A549 (cell line): ENCODE data around the gene PPP2R2C. TPM values are rescaled to one million over a fixed set of nuclear protein-coding genes. Genes with fewer than 3 reads are reported as not detected.
A peak's percentile ranks its signal among the peaks of the same experiment; 100 is the strongest.

Experiments used
- ATAC-seq, 2 experiments: fragments of 200-7000 bp in 1 of 2; fragments of >200 bp in 1 of 2; cut with Nextera tagmentation in 1 of 2; cut with Tn5 transposase in 1 of 2; 3 replicates each; pipeline versions ENCODE4 v1.8.0 to v1.9.1; 2018 to 2020; ENCODE audit warnings: mild to moderate bottlenecking in 1 of 2, moderate library complexity in 1 of 2
- CTCF ChIA-PET: fragments of 300-600 bp; sonication (Branson Sonifier 250); formaldehyde crosslinking; extraction: SDS; loops from one replicate; lab custom pipeline; 2021; ENCODE audit warnings: antibody characterized with exemption, inconsistent platforms; lab: Yijun Ruan, JAX
- POLR2A ChIA-PET: fragments of 350-600 bp; formaldehyde crosslinking; extraction: SDS; loops from one replicate; lab custom pipeline; 2021; ENCODE audit warnings: antibody characterized with exemption, inconsistent platforms; lab: Yijun Ruan, JAX
- DNase-seq, 2 experiments: peaks; one replicate each; pipeline versions ENCODE4 v3.0.0 to v3.0.0-alpha.2; 2011 to 2016; ENCODE audit warnings: low read depth in 1 of 2, low spot score in 1 of 2
- FAIRE-seq: peaks from 2 replicates; lab custom pipeline; 2011; peaks lifted over from hg19 to GRCh38; lab: Jason Lieb, UNC
- H3K27ac ChIP-seq, 2 experiments: fragments of >200 bp; sonication (Bioruptor Twin); formaldehyde crosslinking; 3 replicates each; pipeline ENCODE4 v1.5.1; 2016 to 2017
- H3K4me1 ChIP-seq: fragments of >200 bp; sonication (Bioruptor Twin); formaldehyde crosslinking; 3 replicates; pipeline ENCODE4 v1.6.1; 2016
- H3K4me2 ChIP-seq: fragments of >200 bp; sonication (Bioruptor Twin); formaldehyde crosslinking; 3 replicates; pipeline ENCODE4 v1.6.1; 2016
- H3K4me3 ChIP-seq: fragments of >200 bp; sonication (Bioruptor Twin); formaldehyde crosslinking; 3 replicates; pipeline ENCODE4 v1.5.1; 2016
- H3K9me3 ChIP-seq: fragments of >200 bp; sonication (Bioruptor Twin); formaldehyde crosslinking; 3 replicates; pipeline ENCODE4 v1.6.1; 2016
- BCL3 ChIP-seq: fragments of >200 bp; sonication (Bioruptor Twin); formaldehyde crosslinking; IDR thresholded peaks from 3 replicates; pipeline ENCODE4 v1.6.1; 2016
- BHLHE40 ChIP-seq: IDR thresholded peaks from 2 replicates; pipeline ENCODE4 v1.6.1; 2012; ENCODE audit warnings: low read depth, low read length, inconsistent platforms
- CHD2 ChIP-seq: fragments of 150-350 bp; IDR thresholded peaks from 2 replicates; pipeline ENCODE4 v1.6.1; 2014; ENCODE audit warnings: low read length; ENCODE audit not compliant: partially characterized antibody
- CTCF ChIP-seq: fragments of >200 bp; sonication (Bioruptor Twin); formaldehyde crosslinking; IDR thresholded peaks from 3 replicates; pipeline ENCODE4 v1.5.1; 2016
- EHF ChIP-seq: fragments of 250-450 bp; sonication (Bioruptor Pico); IDR thresholded peaks from 2 replicates; pipeline ENCODE4 v1.5.0; 2020; ENCODE audit warnings: mild to moderate bottlenecking
- EHMT2 ChIP-seq: fragments of 200-600 bp; sonication (generic); IDR thresholded peaks from 2 replicates; pipeline ENCODE4 v1.6.1; 2016; ENCODE audit warnings: antibody characterized with exemption, low read depth, mild to moderate bottlenecking, moderate library complexity
- EP300 ChIP-seq, 2 experiments: fragments of >200 bp; sonication (Bioruptor Twin); formaldehyde crosslinking; IDR thresholded peaks; 2 replicates in 1 of 2; 3 replicates in 1 of 2; pipeline ENCODE4 v1.6.1; 2016 to 2017
- HES2 ChIP-seq: fragments of >200 bp; sonication (Bioruptor Twin); formaldehyde crosslinking; IDR thresholded peaks from 2 replicates; pipeline ENCODE4 v1.6.1; 2016
- HMGXB4 ChIP-seq: fragments of 250-450 bp; sonication (Bioruptor Pico); IDR thresholded peaks from 2 replicates; pipeline ENCODE4 v1.5.0; 2021; ENCODE audit warnings: mild to moderate bottlenecking, moderate library complexity, borderline replicate concordance
- HOXB13 ChIP-seq: fragments of 250-450 bp; sonication (Bioruptor Pico); IDR thresholded peaks from 2 replicates; pipeline ENCODE4 v1.5.0; 2020; ENCODE audit warnings: low read depth, mild to moderate bottlenecking, moderate library complexity
- JUNB ChIP-seq: fragments of >200 bp; sonication (Bioruptor Twin); formaldehyde crosslinking; IDR thresholded peaks from 2 replicates; pipeline ENCODE4 v1.6.1; 2016
- KDM1A ChIP-seq: fragments of 200-600 bp; sonication (generic); IDR thresholded peaks from 2 replicates; pipeline ENCODE4 v1.6.1; 2016; ENCODE audit warnings: low read depth, mild to moderate bottlenecking
- PHF8 ChIP-seq: fragments of 200-600 bp; sonication (generic); IDR thresholded peaks from 2 replicates; pipeline ENCODE4 v1.6.1; 2016; ENCODE audit warnings: low read depth, mild to moderate bottlenecking, antibody characterized with exemption, moderate library complexity, borderline replicate concordance
- POLR2AphosphoS2 ChIP-seq: conservative IDR thresholded peaks from 2 replicates; pipeline ENCODE4 v1.6.1; 2012; ENCODE audit warnings: low read length, improper control_type of control experiment, inconsistent platforms
- RARB ChIP-seq: fragments of 250-450 bp; sonication (Bioruptor Pico); IDR thresholded peaks from 2 replicates; pipeline ENCODE4 v1.8.0; 2021; ENCODE audit warnings: mild to moderate bottlenecking, moderate library complexity
- RFX5 ChIP-seq: fragments of 450-650 bp; IDR thresholded peaks from 2 replicates; pipeline ENCODE4 v1.7.1; 2014; ENCODE audit warnings: antibody characterized with exemption, mild to moderate bottlenecking, moderate library complexity
- SMC3 ChIP-seq: fragments of >200 bp; sonication (Bioruptor Twin); formaldehyde crosslinking; IDR thresholded peaks from 3 replicates; pipeline ENCODE4 v1.6.1; 2018; ENCODE audit warnings: inconsistent platforms
- TFCP2L1 ChIP-seq: fragments of 250-450 bp; sonication (Bioruptor Pico); IDR thresholded peaks from 2 replicates; pipeline ENCODE4 v1.5.0; 2021; ENCODE audit warnings: mild to moderate bottlenecking
- TP53 ChIP-seq: fragments of 250-450 bp; sonication (Bioruptor Pico); IDR thresholded peaks from 2 replicates; pipeline ENCODE4 v1.5.0; 2021; ENCODE audit warnings: mild to moderate bottlenecking, moderate library complexity
- ZSCAN20 ChIP-seq: fragments of 250-450 bp; sonication (Bioruptor Pico); IDR thresholded peaks from 2 replicates; pipeline ENCODE4 v1.8.0; 2022; ENCODE audit warnings: mild to moderate bottlenecking, moderate library complexity
- WGBS: methylation state at CpG from one replicate; pipeline ENCODE4 v1.1.6; 2017; ENCODE audit errors: missing lambda C conversion rate; 5-methylcytosine and 5-hydroxymethylcytosine counted together
- polyA plus RNA-seq, 4 experiments: library from polyadenylated mRNA; depleted of rRNA in 3 of 4; stranded (reverse); fragments of >200 nt; fragmentation: RNase III in 1 of 4; extraction: RNeasy Plus Mini Kit Qiagen cat#74134 plus additional on column Dnase treatment in 1 of 4; gene quantifications; 2 replicates in 3 of 4; 3 replicates in 1 of 4; pipeline ENCODE4 v1.2.3, GENCODE V29; 2011 to 2017
- TF ChIP-seq, protein P1 (sequence below): IDR thresholded peaks from 2 replicates; pipeline ENCODE4 v1.6.1; 2012
- TF ChIP-seq, protein P2 (sequence below): fragments of 450-650 bp; IDR thresholded peaks from 2 replicates; pipeline ENCODE4 v1.6.1; 2014; ENCODE audit warnings: antibody characterized with exemption
- TF ChIP-seq, protein P3 (sequence below): fragments of 250-450 bp; sonication (Bioruptor Pico); IDR thresholded peaks from 2 replicates; pipeline ENCODE4 v1.5.0; 2020; ENCODE audit warnings: low read depth, mild to moderate bottlenecking, moderate library complexity

The PPP2R2C gene
- polyA plus RNA-seq, 2 of the 4 experiments (the other 2 are of a cell fraction): 23.9 to 29.4 TPM

DNA sequence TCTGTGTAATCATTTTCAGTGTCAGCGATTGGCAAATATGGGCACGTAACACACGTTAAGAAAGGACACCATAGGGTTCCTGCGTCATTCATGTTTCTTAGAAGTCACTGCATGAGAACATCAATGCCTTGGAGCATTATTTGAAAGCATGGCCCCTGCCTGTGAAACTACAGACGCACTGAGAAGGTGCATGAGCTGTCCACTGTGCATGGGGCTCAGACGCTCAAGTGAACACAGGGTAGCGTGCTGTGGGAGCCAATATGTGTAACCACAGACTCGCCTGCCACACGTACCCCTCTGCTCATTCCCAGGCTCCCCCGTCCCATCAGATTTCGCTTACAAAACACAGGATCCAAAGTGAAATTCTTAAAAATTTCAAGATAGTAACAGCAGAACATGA is 6.5 kb downstream of the PPP2R2C start:
- TF ChIP-seq TP53 (CRISPR knock-in tag) (no peak), BCL3 (no peak), RFX5 (no peak), RARB (no peak), ZSCAN20 (CRISPR knock-in tag) (no peak), CTCF (no peak), EP300 (IDR thresholded peaks at IDR 0.05) (no peak), HES2 (no peak), BHLHE40 (no peak), PHF8 (no peak), CHD2 (no peak), EHMT2 (no peak), EHF (CRISPR knock-in tag) (no peak), SMC3 (no peak), HMGXB4 (CRISPR knock-in tag) (no peak), JUNB (no peak)
- TF ChIP-seq, protein P1, sequence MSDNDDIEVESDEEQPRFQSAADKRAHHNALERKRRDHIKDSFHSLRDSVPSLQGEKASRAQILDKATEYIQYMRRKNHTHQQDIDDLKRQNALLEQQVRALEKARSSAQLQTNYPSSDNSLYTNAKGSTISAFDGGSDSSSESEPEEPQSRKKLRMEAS: no peak
- POLR2A ChIA-PET: no interaction called here
- no peak for ATAC-seq
- FAIRE-seq: no peak
- H3K27ac ChIP-seq: no peak overlapping the region
- no peak overlapping the region for H3K4me3 ChIP-seq
- CTCF ChIA-PET: no interaction called here
- DNase-seq: no peak
- WGBS: 92% methylated on average over 11 of the region's 11 CpGs
- no peaks in the 10 kb centered on the region for H3K9me3 ChIP-seq
- no peak overlapping the region for H3K4me2 ChIP-seq
- peaks cover 31% of the 10 kb centered on the region for H3K4me1 ChIP-seq

GRCh38 chr4:6464842-6465588 is 7.4 kb downstream of the PPP2R2C start:
- DNase-seq: peak; percentile 31 to 36
- no peak for FAIRE-seq
- ChIA-PET CTCF (no interaction called here), POLR2A (no interaction called here)
- ATAC-seq: peak in 1 of 2 experiments; percentile 74; a peak in 3 of 6 replicates
- Histone ChIP-seq H3K4me1 (peaks cover 31% of the 10 kb centered on the region), H3K4me2 (no peak overlapping the region), H3K27ac (no peak overlapping the region), H3K9me3 (no peaks in the 10 kb centered on the region), H3K4me3 (no peak overlapping the region)
- WGBS: 75% methylated on average over 7 of the region's 7 CpGs
- TF ChIP-seq BHLHE40: no peak
- TF ChIP-seq TFCP2L1 (CRISPR knock-in tag): no peak
- no peak for TF ChIP-seq KDM1A
- TF ChIP-seq, protein P2, sequence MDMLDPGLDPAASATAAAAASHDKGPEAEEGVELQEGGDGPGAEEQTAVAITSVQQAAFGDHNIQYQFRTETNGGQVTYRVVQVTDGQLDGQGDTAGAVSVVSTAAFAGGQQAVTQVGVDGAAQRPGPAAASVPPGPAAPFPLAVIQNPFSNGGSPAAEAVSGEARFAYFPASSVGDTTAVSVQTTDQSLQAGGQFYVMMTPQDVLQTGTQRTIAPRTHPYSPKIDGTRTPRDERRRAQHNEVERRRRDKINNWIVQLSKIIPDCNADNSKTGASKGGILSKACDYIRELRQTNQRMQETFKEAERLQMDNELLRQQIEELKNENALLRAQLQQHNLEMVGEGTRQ: no peak
- no peak for TF ChIP-seq POLR2AphosphoS2
- TF ChIP-seq CTCF: no peak
- TF ChIP-seq HOXB13 (CRISPR knock-in tag): no peak
- TF ChIP-seq BCL3: no peak
- TF ChIP-seq, protein P3, sequence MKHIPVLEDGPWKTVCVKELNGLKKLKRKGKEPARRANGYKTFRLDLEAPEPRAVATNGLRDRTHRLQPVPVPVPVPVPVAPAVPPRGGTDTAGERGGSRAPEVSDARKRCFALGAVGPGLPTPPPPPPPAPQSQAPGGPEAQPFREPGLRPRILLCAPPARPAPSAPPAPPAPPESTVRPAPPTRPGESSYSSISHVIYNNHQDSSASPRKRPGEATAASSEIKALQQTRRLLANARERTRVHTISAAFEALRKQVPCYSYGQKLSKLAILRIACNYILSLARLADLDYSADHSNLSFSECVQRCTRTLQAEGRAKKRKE (CRISPR knock-in tag): no peak
